ENCODE measurements around the gene AMZ1.

DNA sequence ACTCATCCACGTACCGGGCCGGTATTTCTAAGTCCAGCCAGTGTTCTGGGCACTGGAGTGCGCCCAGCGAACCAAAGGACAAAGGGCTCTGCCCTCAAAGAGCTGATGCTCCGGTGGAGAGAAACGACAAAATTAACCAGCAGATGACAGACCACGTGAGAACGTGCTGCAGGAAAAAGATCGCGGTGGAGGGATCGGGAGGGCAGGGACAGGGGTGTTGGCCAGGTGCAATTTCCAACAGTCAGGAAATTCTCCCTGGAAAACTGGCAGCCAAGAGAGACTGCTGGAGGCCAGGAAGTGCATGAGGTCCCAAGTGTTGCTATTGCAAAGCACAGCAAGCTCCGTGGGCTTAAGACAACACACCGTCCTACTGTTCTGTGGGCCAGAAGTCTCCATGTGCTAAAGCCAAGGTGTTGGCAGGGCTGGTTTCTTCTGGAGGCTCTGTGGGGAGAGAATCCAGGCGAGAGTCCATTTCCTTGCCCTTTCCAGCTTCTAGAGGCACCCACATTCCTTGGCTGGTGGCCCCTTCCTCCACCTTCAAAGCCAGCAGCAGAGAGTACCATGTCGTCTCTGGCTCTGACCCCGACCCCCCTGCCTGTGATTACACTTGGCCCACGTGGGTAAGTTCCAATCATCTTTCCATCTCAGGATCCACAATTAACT is 21.3 kb upstream of the AMZ1 start:
- TF ChIP-seq POLR2AphosphoS5 (IDR thresholded peaks at IDR 0.05; ENCODE audit: low read depth, low read length) (no peak), POLR2A (IDR thresholded peaks at IDR 0.05; ENCODE audit: low read depth, low read length) (no peak)

Data from GM12891 (cell line).